ENCODE results near the gene KRTAP4-3.

- TF ChIP-seq ZNF317 (CRISPR knock-in tag; IDR thresholded peaks at IDR 0.05; ENCODE audit: borderline replicate concordance, low read depth): no peak
- TF ChIP-seq CTCF (IDR thresholded peaks at IDR 0.05): no peak
- TF ChIP-seq FOXP4 (CRISPR knock-in tag; IDR thresholded peaks at IDR 0.05): no peak
- TF ChIP-seq OVOL2 (CRISPR knock-in tag; IDR thresholded peaks at IDR 0.05; ENCODE audit: borderline replicate concordance): no peak
- no peak for TF ChIP-seq IRF1 (CRISPR knock-in tag; IDR thresholded peaks at IDR 0.05)
- TF ChIP-seq ESRRA (CRISPR knock-in tag; IDR thresholded peaks at IDR 0.05; ENCODE audit: borderline replicate concordance): no peak
- TF ChIP-seq NR2C2 (CRISPR knock-in tag; IDR thresholded peaks at IDR 0.05): no peak
- no peak for TF ChIP-seq MAX (CRISPR knock-in tag; IDR thresholded peaks at IDR 0.05)
- no peak for TF ChIP-seq ZNF232 (CRISPR knock-in tag; IDR thresholded peaks at IDR 0.05)
Observed at GRCh38 chr17:41178843-41179616, 11.0 kb upstream of the KRTAP4-3 start.

All from WTC11 (cell line).